ENCODE measurements around the gene HOXC4.
"Not testable (repeated sequence)": the region's sequence is repeated elsewhere in the genome, so short reads cannot be mapped to it uniquely, and the experiment has no call there.

DNA sequence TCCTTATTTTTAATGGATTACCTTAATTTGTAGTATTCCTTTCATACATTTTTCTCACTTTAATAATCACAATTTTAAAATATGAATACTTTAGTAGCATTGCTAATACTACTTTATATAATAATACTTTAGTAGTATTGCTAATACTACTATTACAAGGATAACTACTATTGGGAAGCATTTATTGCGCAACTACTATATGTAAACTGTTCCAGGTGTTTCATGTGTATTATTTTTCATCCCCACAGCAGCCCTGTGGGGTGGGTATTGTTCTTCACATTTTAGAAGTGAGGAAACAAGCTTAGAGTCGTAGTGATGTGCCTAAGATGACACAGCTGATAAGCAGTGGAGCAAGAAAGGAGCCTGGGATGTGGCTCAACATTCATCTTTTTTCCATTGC, 45.0 kb downstream of the HOXC4 start:
- TF ChIP-seq, protein P1, sequence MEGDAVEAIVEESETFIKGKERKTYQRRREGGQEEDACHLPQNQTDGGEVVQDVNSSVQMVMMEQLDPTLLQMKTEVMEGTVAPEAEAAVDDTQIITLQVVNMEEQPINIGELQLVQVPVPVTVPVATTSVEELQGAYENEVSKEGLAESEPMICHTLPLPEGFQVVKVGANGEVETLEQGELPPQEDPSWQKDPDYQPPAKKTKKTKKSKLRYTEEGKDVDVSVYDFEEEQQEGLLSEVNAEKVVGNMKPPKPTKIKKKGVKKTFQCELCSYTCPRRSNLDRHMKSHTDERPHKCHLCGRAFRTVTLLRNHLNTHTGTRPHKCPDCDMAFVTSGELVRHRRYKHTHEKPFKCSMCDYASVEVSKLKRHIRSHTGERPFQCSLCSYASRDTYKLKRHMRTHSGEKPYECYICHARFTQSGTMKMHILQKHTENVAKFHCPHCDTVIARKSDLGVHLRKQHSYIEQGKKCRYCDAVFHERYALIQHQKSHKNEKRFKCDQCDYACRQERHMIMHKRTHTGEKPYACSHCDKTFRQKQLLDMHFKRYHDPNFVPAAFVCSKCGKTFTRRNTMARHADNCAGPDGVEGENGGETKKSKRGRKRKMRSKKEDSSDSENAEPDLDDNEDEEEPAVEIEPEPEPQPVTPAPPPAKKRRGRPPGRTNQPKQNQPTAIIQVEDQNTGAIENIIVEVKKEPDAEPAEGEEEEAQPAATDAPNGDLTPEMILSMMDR (IDR thresholded peaks at IDR 0.05) = not testable (repeated sequence)
- not testable (repeated sequence) for TF ChIP-seq POLR2AphosphoS5 (IDR thresholded peaks at IDR 0.05)

Data from sigmoid colon (tissue), 4 donors.